H1 (cell line): ENCODE measurements around the gene FZD8. TPM values are rescaled to one million over a fixed set of nuclear protein-coding genes. Genes with fewer than 3 reads are reported as not detected.

Experiments used
- CHD2 ChIP-seq: IDR thresholded peaks from 2 replicates; pipeline ENCODE4 v1.6.1; 2012; ENCODE audit warnings: low read length, improper control_type of control experiment
- CHD7 ChIP-seq: fragments of 300-600 bp; sonication (generic); IDR thresholded peaks from 2 replicates; pipeline ENCODE4 v1.7.1; 2012; ENCODE audit warnings: low read length, moderate library complexity, mild to moderate bottlenecking, inconsistent platforms; ENCODE audit not compliant: insufficient replicate concordance
- CTBP2 ChIP-seq: IDR thresholded peaks from 2 replicates; pipeline ENCODE4 v1.7.0; 2011; ENCODE audit warnings: borderline replicate concordance, mild to moderate bottlenecking, moderate library complexity, mixed read lengths, low read length; ENCODE audit not compliant: insufficient read depth, insufficient read length
- EZH2 ChIP-seq: fragments of 200-600 bp; sonication (generic); IDR thresholded peaks from 2 replicates; pipeline ENCODE4 v1.7.1; 2012; ENCODE audit warnings: low read depth, mild to moderate bottlenecking, moderate library complexity, low read length, inconsistent platforms; ENCODE audit not compliant: severe bottlenecking
- KDM5A ChIP-seq: fragments of 200-600 bp; IDR thresholded peaks from 2 replicates; pipeline ENCODE4 v1.7.1; 2012; ENCODE audit warnings: mild to moderate bottlenecking, low read length, inconsistent platforms, mixed read lengths
- POU5F1 ChIP-seq: IDR thresholded peaks from 2 replicates; pipeline ENCODE4 v1.6.1; 2011; ENCODE audit warnings: low read depth, mild to moderate bottlenecking, low read length, moderate library complexity
- polyA plus RNA-seq, 7 experiments: library from polyadenylated mRNA; depleted of rRNA in 3 of 7; stranded (reverse) in 5 of 7; unstranded in 2 of 7; fragments of >200 nt in 5 of 7; fragments of 200-250 nt in 2 of 7; gene quantifications; 1 replicate in 5 of 7; 2 replicates in 1 of 7; 4 replicates in 1 of 7; pipeline versions ENCODE4 v1.2.1 to v1.2.3, GENCODE V29; 2011 to 2013; ENCODE audit warnings: missing spikeins in 2 of 7, mixed read lengths in 2 of 7
- total RNA-seq: library from RNA; stranded (reverse); fragmentation: NEBNext Ultra II Directional; extraction: Animal tissue kit (Norgen Biotek cat#: 25700); gene quantifications from 2 replicates; pipeline ENCODE4 v1.2.1, GENCODE V29; 2021
- TF ChIP-seq, protein P1 (sequence below): IDR thresholded peaks from 2 replicates; pipeline ENCODE4 v1.6.1; 2012; ENCODE audit warnings: low read length, inconsistent platforms

The FZD8 gene
- total and polyA plus RNA-seq, 2 of the 8 experiments (the other 6 are each of a cell fraction or from before 2014, with no cell fraction given): 4.8 to 7.1 TPM

GRCh38 chr10:35691522-35692236 is 49.6 kb upstream of the FZD8 start (continued):
- TF ChIP-seq POU5F1 (no peak), KDM5A (no peak), EZH2 (no peak), CHD7 (no peak), CTBP2 (no peak), CHD2 (no peak)
- TF ChIP-seq, protein P1, sequence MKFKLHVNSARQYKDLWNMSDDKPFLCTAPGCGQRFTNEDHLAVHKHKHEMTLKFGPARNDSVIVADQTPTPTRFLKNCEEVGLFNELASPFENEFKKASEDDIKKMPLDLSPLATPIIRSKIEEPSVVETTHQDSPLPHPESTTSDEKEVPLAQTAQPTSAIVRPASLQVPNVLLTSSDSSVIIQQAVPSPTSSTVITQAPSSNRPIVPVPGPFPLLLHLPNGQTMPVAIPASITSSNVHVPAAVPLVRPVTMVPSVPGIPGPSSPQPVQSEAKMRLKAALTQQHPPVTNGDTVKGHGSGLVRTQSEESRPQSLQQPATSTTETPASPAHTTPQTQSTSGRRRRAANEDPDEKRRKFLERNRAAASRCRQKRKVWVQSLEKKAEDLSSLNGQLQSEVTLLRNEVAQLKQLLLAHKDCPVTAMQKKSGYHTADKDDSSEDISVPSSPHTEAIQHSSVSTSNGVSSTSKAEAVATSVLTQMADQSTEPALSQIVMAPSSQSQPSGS: no peak
